Astrocyte (in vitro differentiated cells and primary cell): ENCODE measurements around the gene SLC51B. TPM values are rescaled to one million over a fixed set of nuclear protein-coding genes. Genes with fewer than 3 reads are reported as not detected.

Experiments used
- DNase-seq: peaks from one replicate; pipeline ENCODE4 v3.0.0-alpha.2; 2010; ENCODE audit warnings: low read depth
- FAIRE-seq: peaks from 2 replicates; lab custom pipeline; 2011; peaks lifted over from hg19 to GRCh38; lab: Jason Lieb, UNC
- H2AFZ ChIP-seq: 2 replicates; pipeline ENCODE4 v1.6.0; 2012; ENCODE audit warnings: low read depth, low read length, inconsistent platforms
- H3K27ac ChIP-seq: 2 replicates; pipeline ENCODE4 v1.5.1; 2011; ENCODE audit warnings: low read depth, low read length, inconsistent platforms
- H3K27me3 ChIP-seq: 2 replicates; pipeline ENCODE4 v1.6.0; 2011; ENCODE audit warnings: low read length, inconsistent platforms; ENCODE audit not compliant: insufficient read depth
- H3K36me3 ChIP-seq: 2 replicates; pipeline ENCODE4 v1.5.1; 2011; ENCODE audit warnings: low read length, inconsistent platforms; ENCODE audit not compliant: insufficient read depth
- H3K4me1 ChIP-seq: 2 replicates; pipeline ENCODE4 v1.5.1; 2011; ENCODE audit warnings: low read length, inconsistent platforms; ENCODE audit not compliant: insufficient read depth
- H3K4me2 ChIP-seq: 2 replicates; pipeline ENCODE4 v1.6.0; 2012; ENCODE audit warnings: low read length, inconsistent platforms
- H3K4me3 ChIP-seq: 2 replicates; pipeline ENCODE4 v1.5.1; 2011; ENCODE audit warnings: low read depth, mild to moderate bottlenecking, low read length, inconsistent platforms; ENCODE audit not compliant: insufficient read depth
- H3K79me2 ChIP-seq: 2 replicates; pipeline ENCODE4 v1.6.0; 2012; ENCODE audit warnings: mild to moderate bottlenecking, low read length, inconsistent platforms; ENCODE audit not compliant: insufficient read depth
- H3K9ac ChIP-seq: 2 replicates; pipeline ENCODE4 v1.6.0; 2012; ENCODE audit warnings: mild to moderate bottlenecking, low read length, inconsistent platforms
- H3K9me3 ChIP-seq: 2 replicates; pipeline ENCODE4 v1.5.1; 2012; ENCODE audit warnings: low read depth, mild to moderate bottlenecking, low read length, inconsistent platforms; ENCODE audit not compliant: insufficient read depth
- H4K20me1 ChIP-seq: 2 replicates; pipeline ENCODE4 v1.6.0; 2012; ENCODE audit warnings: low read length, inconsistent platforms; ENCODE audit not compliant: insufficient read depth
- H3K27ac Mint-ChIP-seq: one replicate; pipeline ENCODE4 v1.8.0; 2021; ENCODE audit warnings: mild to moderate bottlenecking, mixed read lengths; ENCODE audit not compliant: unreplicated experiment
- H3K27me3 Mint-ChIP-seq: one replicate; pipeline ENCODE4 v1.8.0; 2021; ENCODE audit warnings: low read depth, mixed read lengths; ENCODE audit not compliant: unreplicated experiment
- H3K36me3 Mint-ChIP-seq: one replicate; pipeline ENCODE4 v1.8.0; 2021; ENCODE audit warnings: low read depth, mixed read lengths; ENCODE audit not compliant: unreplicated experiment
- H3K4me1 Mint-ChIP-seq: one replicate; pipeline ENCODE4 v1.8.0; 2021; ENCODE audit warnings: low read depth, mixed read lengths; ENCODE audit not compliant: unreplicated experiment
- H3K4me3 Mint-ChIP-seq: one replicate; pipeline ENCODE4 v1.8.0; 2021; ENCODE audit warnings: mild to moderate bottlenecking, moderate library complexity, mixed read lengths; ENCODE audit not compliant: unreplicated experiment
- H3K9me3 Mint-ChIP-seq: one replicate; pipeline ENCODE4 v1.8.0; 2021; ENCODE audit warnings: mild to moderate bottlenecking, mixed read lengths; ENCODE audit not compliant: unreplicated experiment
- EZH2 ChIP-seq: IDR thresholded peaks from 2 replicates; pipeline ENCODE4 v1.6.1; 2012; ENCODE audit warnings: mild to moderate bottlenecking, low read length, inconsistent platforms; ENCODE audit not compliant: insufficient read depth
- total RNA-seq: library from RNA; stranded (reverse); gene quantifications from 2 replicates; pipeline ENCODE4 v1.2.1, GENCODE V29; 2021
- TF ChIP-seq, protein P1 (sequence below): IDR thresholded peaks from 2 replicates; pipeline ENCODE4 v1.5.1; 2011; ENCODE audit warnings: low read depth, mild to moderate bottlenecking, inconsistent platforms, low read length, moderate library complexity; ENCODE audit not compliant: insufficient read depth

SLC51B gene
- total RNA-seq, 1 donor from 2014 or later, result not detected

GRCh38 chr15:65084500-65085206, 39.5 kb downstream of the SLC51B start:
- Histone ChIP-seq H3K4me3 (no peak overlapping the region), H4K20me1 (no peaks in the 10 kb centered on the region), H3K4me1 (peaks cover 9% of the 10 kb centered on the region), H3K9ac (no peak overlapping the region), H2AFZ (no peak overlapping the region), H3K27ac (no peak overlapping the region), H3K9me3 (no peaks in the 10 kb centered on the region), H3K27me3 (peaks cover 32% of the 10 kb centered on the region), H3K79me2 (no peaks in the 10 kb centered on the region), H3K4me2 (no peak overlapping the region), H3K36me3 (no peaks in the 10 kb centered on the region)
- TF ChIP-seq, protein P1, sequence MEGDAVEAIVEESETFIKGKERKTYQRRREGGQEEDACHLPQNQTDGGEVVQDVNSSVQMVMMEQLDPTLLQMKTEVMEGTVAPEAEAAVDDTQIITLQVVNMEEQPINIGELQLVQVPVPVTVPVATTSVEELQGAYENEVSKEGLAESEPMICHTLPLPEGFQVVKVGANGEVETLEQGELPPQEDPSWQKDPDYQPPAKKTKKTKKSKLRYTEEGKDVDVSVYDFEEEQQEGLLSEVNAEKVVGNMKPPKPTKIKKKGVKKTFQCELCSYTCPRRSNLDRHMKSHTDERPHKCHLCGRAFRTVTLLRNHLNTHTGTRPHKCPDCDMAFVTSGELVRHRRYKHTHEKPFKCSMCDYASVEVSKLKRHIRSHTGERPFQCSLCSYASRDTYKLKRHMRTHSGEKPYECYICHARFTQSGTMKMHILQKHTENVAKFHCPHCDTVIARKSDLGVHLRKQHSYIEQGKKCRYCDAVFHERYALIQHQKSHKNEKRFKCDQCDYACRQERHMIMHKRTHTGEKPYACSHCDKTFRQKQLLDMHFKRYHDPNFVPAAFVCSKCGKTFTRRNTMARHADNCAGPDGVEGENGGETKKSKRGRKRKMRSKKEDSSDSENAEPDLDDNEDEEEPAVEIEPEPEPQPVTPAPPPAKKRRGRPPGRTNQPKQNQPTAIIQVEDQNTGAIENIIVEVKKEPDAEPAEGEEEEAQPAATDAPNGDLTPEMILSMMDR, result no peak
- TF ChIP-seq EZH2, result no peak
- no peak overlapping the region for H3K4me3 Mint-ChIP-seq
- H3K27me3 Mint-ChIP-seq, result peaks cover 71% of the 10 kb centered on the region
- peaks cover 9% of the 10 kb centered on the region for H3K4me1 Mint-ChIP-seq
- H3K36me3 Mint-ChIP-seq, result no peaks in the 10 kb centered on the region
- H3K9me3 Mint-ChIP-seq, result no peaks in the 10 kb centered on the region
- DNase-seq, result peak; percentile 19
- no peak overlapping the region for H3K27ac Mint-ChIP-seq
- FAIRE-seq, result no peak

- Histone ChIP-seq H3K4me2 (no peak overlapping the region), H3K9me3 (no peaks in the 10 kb centered on the region), H3K4me1 (peaks cover 9% of the 10 kb centered on the region), H2AFZ (no peak overlapping the region), H3K79me2 (no peaks in the 10 kb centered on the region), H3K4me3 (no peak overlapping the region), H3K36me3 (no peaks in the 10 kb centered on the region), H3K27me3 (peaks cover 29% of the 10 kb centered on the region), H4K20me1 (no peaks in the 10 kb centered on the region), H3K9ac (no peak overlapping the region), H3K27ac (no peak overlapping the region)
- DNase-seq (no peak), FAIRE-seq (no peak)
- no peaks in the 10 kb centered on the region for H3K36me3 Mint-ChIP-seq
- no peak overlapping the region for H3K27ac Mint-ChIP-seq
- H3K27me3 Mint-ChIP-seq, result peaks cover 72% of the 10 kb centered on the region
- peaks cover 9% of the 10 kb centered on the region for H3K4me1 Mint-ChIP-seq
- no peak overlapping the region for H3K4me3 Mint-ChIP-seq
- TF ChIP-seq, protein P1, result no peak
- no peak for TF ChIP-seq EZH2
- no peaks in the 10 kb centered on the region for H3K9me3 Mint-ChIP-seq
Observed at GRCh38 chr15:65085207-65085753, 40.1 kb downstream of the SLC51B start.
